GM21737 (cell line): ENCODE measurements around the gene ACOT6.
A peak's percentile ranks its signal among the peaks of the same experiment; 100 is the strongest.
"Not testable (repeated sequence)": the region's sequence is repeated elsewhere in the genome, so short reads cannot be mapped to it uniquely, and the experiment has no call there.

ENCODE experiments used
- ATAC-seq: cut with Tn5 transposase; IDR thresholded peaks from one replicate; pipeline ENCODE4 v1.9.1; 2021; ENCODE audit warnings: mild to moderate bottlenecking, moderate library complexity; ENCODE audit not compliant: unreplicated experiment

ACOT6 gene

GRCh38 chr14:73644531-73645247, 32.4 kb downstream of the ACOT6 start, which contains the start of gene DNAL1:
Gene DNAL1 (plus strand): TSS chr14:73644986. CDS start chr14:73645040, 54 bp downstream.
- ATAC-seq, result peak; percentile 96

- ATAC-seq, result no peak
Measured at GRCh38 chr14:73645248-73645610, 32.9 kb downstream of the ACOT6 start.

- ATAC-seq, result no peak
Measured at GRCh38 chr14:73651005-73651404, 38.7 kb downstream of the ACOT6 start.

- no peak for ATAC-seq
Measured at GRCh38 chr14:73655851-73656250, 43.5 kb downstream of the ACOT6 start.

- ATAC-seq, result not testable (repeated sequence)
Measured at GRCh38 chr14:73659202-73659601, 46.9 kb downstream of the ACOT6 start.

GRCh38 chr14:73660511-73660910, 48.2 kb downstream of the ACOT6 start:
- no peak for ATAC-seq

GRCh38 chr14:73661872-73662271, 49.6 kb downstream of the ACOT6 start:
- ATAC-seq, result no peak

GRCh38 chr14:73662487-73662943, 50.2 kb downstream of the ACOT6 start:
- no peak for ATAC-seq

- ATAC-seq, result no peak
Measured at GRCh38 chr14:73663548-73664212, 51.4 kb downstream of the ACOT6 start.

GRCh38 chr14:73665130-73665529, 52.8 kb downstream of the ACOT6 start:
- no peak for ATAC-seq

GRCh38 chr14:73666583-73666982, 54.3 kb downstream of the ACOT6 start:
- ATAC-seq, result no peak

GRCh38 chr14:73667854-73668253, 55.5 kb downstream of the ACOT6 start:
- ATAC-seq, result no peak
